HepG2 (cell line): Measurements from ENCODE around the gene NR2F1-AS1. TPM values are rescaled to one million over a fixed set of nuclear protein-coding genes. Genes with fewer than 3 reads are reported as not detected.
A peak's percentile ranks its signal among the peaks of the same experiment; 100 is the strongest.

ENCODE experiments used
- ATAC-seq: fragments of 200-7000 bp; cut with Tn5 transposase; 3 replicates; pipeline ENCODE4 v1.9.1; 2020; ENCODE audit warnings: mild to moderate bottlenecking, moderate library complexity
- BruUV-seq: library from RNA; stranded (reverse); fragments of 400-500 nt; replicated peaks from 2 replicates; lab custom pipeline; 2021; lab: Mats Ljungman, UMichigan
- CTCF ChIA-PET: fragments of 300-600 bp; formaldehyde crosslinking; extraction: SDS; loops from one replicate; lab custom pipeline; 2021; ENCODE audit warnings: low total read pairs, inconsistent platforms, low intra/inter-chr PET ratio; lab: Yijun Ruan, JAX
- POLR2A ChIA-PET: fragments of 350-600 bp; sonication (Branson Sonifier 250); formaldehyde crosslinking; loops from one replicate; lab custom pipeline; 2020; ENCODE audit warnings: antibody characterized with exemption, inconsistent platforms; lab: Yijun Ruan, JAX
- DNase-seq: peaks from one replicate; pipeline ENCODE4 v3.0.0-alpha.2; 2015; ENCODE audit warnings: low spot score
- FAIRE-seq: peaks from 3 replicates; lab custom pipeline; 2011; peaks lifted over from hg19 to GRCh38; lab: Jason Lieb, UNC
- H2AFZ ChIP-seq: one replicate; pipeline ENCODE4 v1.6.1; 2011; ENCODE audit warnings: low read length, inconsistent platforms
- H3K27ac ChIP-seq: fragments of 300-600 bp; 3 replicates; pipeline ENCODE4 v1.8.0; 2011; ENCODE audit warnings: mixed run types, mild to moderate bottlenecking, mixed read lengths, low read length, inconsistent platforms; ENCODE audit not compliant: insufficient read depth; ENCODE audit errors: extremely low read length
- H3K27me3 ChIP-seq, 2 experiments: fragments of 200-600 bp in 1 of 2; 2 replicates in 1 of 2; 3 replicates in 1 of 2; pipeline versions ENCODE4 v1.6.0 to v1.8.0; 2011; ENCODE audit warnings: low read length in 2 of 2, mild to moderate bottlenecking in 2 of 2, moderate library complexity in 2 of 2, inconsistent platforms in 1 of 2; ENCODE audit not compliant: insufficient read depth in 2 of 2, control insufficient read depth in 1 of 2
- H3K36me3 ChIP-seq, 2 experiments: fragments of 200-600 bp in 1 of 2; replicated peaks in 1 of 2; 2 replicates in 1 of 2; 3 replicates in 1 of 2; pipeline versions ENCODE4 v1.5.1 to v1.8.0; 2011; ENCODE audit warnings: low read length in 2 of 2, inconsistent platforms in 1 of 2; ENCODE audit not compliant: insufficient read depth in 2 of 2, control insufficient read depth in 1 of 2
- H3K4me1 ChIP-seq: 2 replicates; pipeline ENCODE4 v1.5.1; 2012; ENCODE audit warnings: low read length, inconsistent platforms; ENCODE audit not compliant: insufficient read depth
- H3K4me2 ChIP-seq: 2 replicates; pipeline ENCODE4 v1.6.0; 2011; ENCODE audit warnings: low read depth, low read length, inconsistent platforms
- H3K4me3 ChIP-seq, 3 experiments: fragments of 200-600 bp in 1 of 3; sonication (generic), shearing (Covaris generic) in 1 of 3; replicated peaks in 1 of 3; 2 replicates each; pipeline ENCODE4 v1.5.1; 2011 to 2016; ENCODE audit warnings: low read length in 3 of 3, inconsistent platforms in 2 of 3, low read depth in 2 of 3, mild to moderate bottlenecking in 2 of 3, control low read depth in 1 of 3, mixed read lengths in 1 of 3; ENCODE audit not compliant: insufficient read depth in 1 of 3
- H3K79me2 ChIP-seq: one replicate; pipeline ENCODE4 v1.6.1; 2011; ENCODE audit warnings: low read length, inconsistent platforms; ENCODE audit not compliant: insufficient read depth
- H3K9ac ChIP-seq: 2 replicates; pipeline ENCODE4 v1.6.0; 2011; ENCODE audit warnings: mild to moderate bottlenecking, low read depth, low read length, inconsistent platforms; ENCODE audit not compliant: insufficient read depth
- H3K9me3 ChIP-seq: 2 replicates; pipeline ENCODE4 v1.5.1; 2012; ENCODE audit warnings: mild to moderate bottlenecking, low read length
- H4K20me1 ChIP-seq: 2 replicates; pipeline ENCODE4 v1.6.0; 2011; ENCODE audit warnings: inconsistent platforms, mild to moderate bottlenecking, low read length, moderate library complexity; ENCODE audit not compliant: insufficient read depth
- LCORL ChIP-seq, 2 experiments: fragments of 450-650 bp in 1 of 2; sonication (generic) in 1 of 2; formaldehyde crosslinking in 1 of 2; IDR thresholded peaks; 2 replicates each; pipeline versions ENCODE4 v1.5.0 to v1.6.1; 2017 to 2020; ENCODE audit warnings: antibody characterized with exemption in 1 of 2, missing genetic modification reagents in 1 of 2
- MAFF ChIP-seq: IDR thresholded peaks from 2 replicates; pipeline ENCODE4 v1.6.1; 2011; ENCODE audit warnings: low read depth, low read length, improper control_type of control experiment
- MAFK ChIP-seq, 2 experiments: IDR thresholded peaks in 1 of 2; conservative IDR thresholded peaks in 1 of 2; 2 replicates each; pipeline ENCODE4 v1.6.1; 2011; ENCODE audit warnings: improper control_type of control experiment in 2 of 2, low read length in 2 of 2
- RCOR2 ChIP-seq: IDR thresholded peaks from 2 replicates; pipeline ENCODE4 v1.6.1; 2016; ENCODE audit warnings: missing biosample characterization, missing genetic modification reagents
- SUZ12 ChIP-seq: fragments of 150-350 bp; IDR thresholded peaks from 2 replicates; pipeline ENCODE4 v1.6.1; 2014; ENCODE audit warnings: low read depth, low read length
- ZNF292 ChIP-seq: sonication (generic); formaldehyde crosslinking; IDR thresholded peaks from 2 replicates; pipeline ENCODE4 v1.8.1; 2022; ENCODE audit warnings: mild to moderate bottlenecking, low read depth, missing genetic modification reagents, borderline replicate concordance
- ZNF597 ChIP-seq: sonication (generic); formaldehyde crosslinking; IDR thresholded peaks from 2 replicates; pipeline ENCODE4 v1.5.0; 2020; ENCODE audit warnings: missing genetic modification reagents
- ZNF619 ChIP-seq: sonication (generic); formaldehyde crosslinking; IDR thresholded peaks from 2 replicates; pipeline ENCODE4 v1.4.0; 2020; ENCODE audit warnings: mild to moderate bottlenecking, missing genetic modification reagents
- ZNF841 ChIP-seq: sonication (generic); formaldehyde crosslinking; IDR thresholded peaks from 2 replicates; pipeline ENCODE4 v1.8.1; 2023; ENCODE audit warnings: missing genetic modification reagents, borderline replicate concordance
- WGBS: methylation state at CpG from one replicate; pipeline ENCODE4 v1.1.6; 2017; ENCODE audit warnings: low lambda C conversion rate; 5-methylcytosine and 5-hydroxymethylcytosine counted together
- in situ Hi-C: cut with HindIII; loops from 2 replicates; pipeline ENCODE4 v1.10.0; 2017; ENCODE audit warnings: low pct_unique_long_range_greater_than_20kb; ENCODE audit not compliant: extremely low pct_ligation_motif_present
- intact Hi-C: fragments of 100-400 bp; cut with micrococcal nuclease; formaldehyde crosslinking; loops from one replicate; pipeline ENCODE4 v1.10.0; 2022; ENCODE audit not compliant: unreplicated experiment
- polyA plus RNA-seq, 8 experiments: library from polyadenylated mRNA; depleted of rRNA in 3 of 8; stranded (reverse) in 7 of 8; unstranded in 1 of 8; fragments of >200 nt; fragmentation: Illumina TruSeq in 4 of 8; extraction: Trizol in 4 of 8; gene quantifications; 2 replicates each; pipeline versions ENCODE4 v1.2.1 to v1.2.3, GENCODE V29; 2011 to 2016; ENCODE audit warnings: low read depth in 4 of 8, missing spikeins in 1 of 8, mixed read lengths in 1 of 8; ENCODE audit not compliant: insufficient read depth in 1 of 8
- total RNA-seq, 5 experiments: library from RNA; depleted of rRNA; stranded (reverse); fragments of >200 nt; fragmentation: Illumina TruSeq; extraction: Trizol; gene quantifications; 2 replicates each; pipeline ENCODE4 v1.2.3, GENCODE V29; 2016; ENCODE audit warnings: low read depth in 1 of 5

Gene NR2F1-AS1
- total and polyA plus RNA-seq, 2 of the 13 experiments (the other 11 are each of a cell fraction or from before 2014, with no cell fraction given), result 2.8 TPM

- peaks cover 0 to 3% of the 10 kb centered on the region in 2 experiments; a peak in 2 of 5 replicates for H3K27me3 ChIP-seq
- H3K4me2 ChIP-seq, result no peak overlapping the region
- H3K27ac ChIP-seq, result no peak overlapping the region
- DNase-seq, result no peak
- in situ Hi-C loops, result no loop called here
- H3K4me1 ChIP-seq, result no peaks in the 10 kb centered on the region
- FAIRE-seq, result no peak
- CTCF ChIA-PET, result no interaction called here
- H3K79me2 ChIP-seq, result no peaks in the 10 kb centered on the region
- H3K4me3 ChIP-seq, result no peak overlapping the region
- no peaks in the 10 kb centered on the region for H4K20me1 ChIP-seq
- H3K36me3 ChIP-seq, result no peaks in the 10 kb centered on the region
- intact Hi-C loops, result no loop called here
- H3K9ac ChIP-seq, result no peak overlapping the region
- no peaks in the 10 kb centered on the region for H3K9me3 ChIP-seq
- TF ChIP-seq ZNF597 (CRISPR knock-in tag) (no peak), SUZ12 (no peak), MAFK (conservative IDR thresholded peaks at IDR 0.05 in 1 of 2, IDR thresholded peaks at IDR 0.05 in 1 of 2; ENCODE audit: low read length in 2 of 2) (peak; percentile 94 to 98), ZNF292 (no peak), LCORL (IDR thresholded peaks at IDR 0.05) (no peak), LCORL (CRISPR knock-in tag; IDR thresholded peaks at IDR 0.05) (no peak), ZNF619 (no peak), ZNF841 (CRISPR knock-in tag) (no peak), RCOR2 (CRISPR knock-in tag) (no peak), MAFF (peak; percentile 96)
- POLR2A ChIA-PET, result no interaction called here
- no TSS peak for BruUV-seq
- H2AFZ ChIP-seq, result no peak overlapping the region
- WGBS, result 32% methylated on average over 4 of the region's 4 CpGs
- ATAC-seq, result no peak
Observed at GRCh38 chr5:93381057-93381456, 200.0 kb downstream of the NR2F1-AS1 start.
